Measurements from ENCODE around the gene KLKB1. TPM values are rescaled to one million over a fixed set of nuclear protein-coding genes. Genes with fewer than 3 reads are reported as not detected.

The KLKB1 gene
- total RNA-seq = under 1 TPM; 0.31 to 0.67 TPM
- polyA plus RNA-seq = under 1 TPM; 0.23 to 0.94 TPM
- long read RNA-seq, donor 1 = 0 reads
- long read RNA-seq, donor 2 = 0 reads
- long read RNA-seq, donor 3 = 0 reads
- long read RNA-seq, donor 4 = 0 reads
- long read RNA-seq, donor 5 = 0 reads

DNA sequence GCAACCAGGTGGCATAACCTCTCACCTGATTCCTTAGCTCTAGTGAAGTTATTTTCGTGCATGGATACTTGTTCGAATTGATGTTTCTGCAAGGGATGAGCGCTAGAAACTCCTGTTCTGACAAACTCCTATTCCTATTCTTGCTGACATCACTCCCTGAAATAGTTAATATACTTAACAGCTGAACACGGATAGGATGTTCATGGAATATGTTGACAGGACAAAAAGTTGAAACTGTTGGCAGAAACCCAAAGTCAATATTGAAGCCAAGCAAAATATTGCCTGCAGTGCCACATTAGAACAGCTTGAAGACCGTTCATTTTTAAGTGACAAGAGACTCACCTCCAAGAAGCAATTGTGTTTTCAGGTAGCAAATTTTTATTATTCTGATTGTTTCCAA lies at the start of gene KLKB1:
KLKB1 (plus strand) TSS at position 287 of the 400 bp plus-strand sequence. CDS start 689 bp downstream, outside the sequence.
- no peak within 1 kb of the TSS for H3K9ac ChIP-seq (ENCODE audit: insufficient read depth in 1 of 2, low read length in 2 of 2)
- no peak within 1 kb of the TSS for H3K27ac ChIP-seq (ENCODE audit: low read depth in 1 of 2, low read length in 1 of 2)
- no peaks in the 10 kb centered on the region for H3K27me3 ChIP-seq (ENCODE audit: control insufficient read depth in 3 of 3, insufficient read depth in 3 of 3, low read length in 2 of 3)
- peaks cover 0 to 6% (median 3%) of the 10 kb centered on the region in 4 donors for H3K9me3 ChIP-seq (ENCODE audit: control insufficient read depth in 4 of 4, insufficient read depth in 3 of 4, low read length in 3 of 4)
- no peaks in the 10 kb centered on the region for H3K36me3 ChIP-seq (ENCODE audit: control insufficient read depth in 4 of 4, insufficient read depth in 4 of 4, low read length in 4 of 4)
- ATAC-seq (ENCODE audit: insufficient read depth, low FRiP score) (no peak), DNase-seq (peak in 2 of 3 donors; percentile 62 to 74)
- TF ChIP-seq, protein P1, sequence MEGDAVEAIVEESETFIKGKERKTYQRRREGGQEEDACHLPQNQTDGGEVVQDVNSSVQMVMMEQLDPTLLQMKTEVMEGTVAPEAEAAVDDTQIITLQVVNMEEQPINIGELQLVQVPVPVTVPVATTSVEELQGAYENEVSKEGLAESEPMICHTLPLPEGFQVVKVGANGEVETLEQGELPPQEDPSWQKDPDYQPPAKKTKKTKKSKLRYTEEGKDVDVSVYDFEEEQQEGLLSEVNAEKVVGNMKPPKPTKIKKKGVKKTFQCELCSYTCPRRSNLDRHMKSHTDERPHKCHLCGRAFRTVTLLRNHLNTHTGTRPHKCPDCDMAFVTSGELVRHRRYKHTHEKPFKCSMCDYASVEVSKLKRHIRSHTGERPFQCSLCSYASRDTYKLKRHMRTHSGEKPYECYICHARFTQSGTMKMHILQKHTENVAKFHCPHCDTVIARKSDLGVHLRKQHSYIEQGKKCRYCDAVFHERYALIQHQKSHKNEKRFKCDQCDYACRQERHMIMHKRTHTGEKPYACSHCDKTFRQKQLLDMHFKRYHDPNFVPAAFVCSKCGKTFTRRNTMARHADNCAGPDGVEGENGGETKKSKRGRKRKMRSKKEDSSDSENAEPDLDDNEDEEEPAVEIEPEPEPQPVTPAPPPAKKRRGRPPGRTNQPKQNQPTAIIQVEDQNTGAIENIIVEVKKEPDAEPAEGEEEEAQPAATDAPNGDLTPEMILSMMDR (IDR thresholded peaks at IDR 0.05; ENCODE audit: control extremely low read depth, extremely low read depth) = no peak
- WGBS, 2 donors = 62 to 80% methylated on average over 5 of the region's 5 CpGs
- H3K4me3 ChIP-seq = no peak within 1 kb of the TSS
- H3K4me1 ChIP-seq (ENCODE audit: control insufficient read depth in 5 of 5, insufficient read depth in 5 of 5, low read length in 5 of 5) = peaks cover 0 to 13% (median 0%) of the 10 kb centered on the region in 5 donors

DNA sequence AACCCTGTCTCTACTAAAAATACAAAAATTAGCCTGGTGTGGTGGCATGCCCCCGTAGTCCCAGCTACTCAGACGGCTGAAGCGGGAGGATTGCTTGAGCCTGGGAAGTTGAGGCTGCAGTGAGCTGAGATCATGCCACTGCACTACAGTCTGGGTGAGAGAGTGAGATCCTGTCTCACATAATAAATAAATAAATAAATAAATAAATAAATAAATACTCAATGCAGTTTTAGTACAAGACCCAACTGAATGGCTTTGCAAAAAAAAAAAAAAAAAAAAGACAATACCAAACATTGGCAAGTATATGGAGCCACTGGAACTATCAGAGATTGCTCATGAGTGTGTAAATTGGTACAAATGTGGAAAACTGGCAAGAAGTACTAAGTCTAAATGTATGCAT lies 39.2 kb upstream of the KLKB1 start:
- TF ChIP-seq, protein P1 (IDR thresholded peaks at IDR 0.05; ENCODE audit: control extremely low read depth, extremely low read depth) = no peak

DNA sequence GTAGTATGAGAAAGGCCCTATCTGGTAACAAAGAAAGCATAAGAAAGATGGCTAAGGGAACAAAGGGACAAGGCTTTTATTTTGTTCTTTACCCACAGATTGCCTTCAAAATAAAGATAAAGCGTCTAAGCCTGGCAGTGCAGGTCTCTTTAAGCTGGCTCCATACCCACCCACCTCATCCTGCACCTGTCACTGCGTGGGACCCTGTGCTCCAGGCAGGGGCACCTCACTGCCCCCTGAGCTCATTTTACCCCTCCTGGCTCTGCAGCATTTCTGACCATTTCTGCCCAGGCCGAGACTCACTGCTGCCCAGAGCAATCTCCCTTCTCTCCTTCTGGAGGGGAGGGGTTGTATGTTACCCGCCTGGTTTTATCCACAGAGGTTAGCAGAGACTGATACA lies 37.7 kb upstream of the KLKB1 start:
- DNase-seq (no peak), ATAC-seq (ENCODE audit: insufficient read depth, low FRiP score) (no peak)
- H3K27ac ChIP-seq (ENCODE audit: low read depth in 1 of 2, low read length in 1 of 2) = peak overlapping the region in 1 of 2 donors; percentile 99
- no peaks in the 10 kb centered on the region for H3K27me3 ChIP-seq (ENCODE audit: control insufficient read depth in 3 of 3, insufficient read depth in 3 of 3, low read length in 2 of 3)
- no peaks in the 10 kb centered on the region for H3K9me3 ChIP-seq (ENCODE audit: control insufficient read depth in 4 of 4, insufficient read depth in 3 of 4, low read length in 3 of 4)
- TF ChIP-seq, protein P1 (IDR thresholded peaks at IDR 0.05; ENCODE audit: control extremely low read depth, extremely low read depth) = no peak
- no peak overlapping the region for H3K4me3 ChIP-seq
- H3K9ac ChIP-seq (ENCODE audit: insufficient read depth in 1 of 2, low read length in 2 of 2) = peak overlapping the region in 1 of 2 donors; percentile 11
- WGBS, 2 donors = 74 to 89% methylated on average over 4 of the region's 4 CpGs
- peaks cover 0 to 20% (median 4%) of the 10 kb centered on the region in 5 donors for H3K4me1 ChIP-seq (ENCODE audit: control insufficient read depth in 5 of 5, insufficient read depth in 5 of 5, low read length in 5 of 5)
- peaks cover 0 to 2% (median 0%) of the 10 kb centered on the region in 4 donors for H3K36me3 ChIP-seq (ENCODE audit: control insufficient read depth in 4 of 4, insufficient read depth in 4 of 4, low read length in 4 of 4)

More for the DNA sequence above, 39.2 kb upstream of the KLKB1 start:
- Histone ChIP-seq H3K36me3 (ENCODE audit: control insufficient read depth in 4 of 4, insufficient read depth in 4 of 4, low read length in 4 of 4) (no peaks in the 10 kb centered on the region), H3K9me3 (ENCODE audit: control insufficient read depth in 4 of 4, insufficient read depth in 3 of 4, low read length in 3 of 4) (no peaks in the 10 kb centered on the region), H3K4me1 (ENCODE audit: control insufficient read depth in 5 of 5, insufficient read depth in 5 of 5, low read length in 5 of 5) (peaks cover 0 to 20% (median 0%) of the 10 kb centered on the region in 5 donors), H3K9ac (ENCODE audit: insufficient read depth in 1 of 2, low read length in 2 of 2) (no peak overlapping the region), H3K27ac (ENCODE audit: low read depth in 1 of 2, low read length in 1 of 2) (no peak overlapping the region), H3K4me3 (no peak overlapping the region), H3K27me3 (ENCODE audit: control insufficient read depth in 3 of 3, insufficient read depth in 3 of 3, low read length in 2 of 3) (no peaks in the 10 kb centered on the region)
- ATAC-seq (ENCODE audit: insufficient read depth, low FRiP score) (no peak), DNase-seq (no peak)
- WGBS, 2 donors = 66 to 96% methylated on average over 3 of the region's 3 CpGs
